ENCODE data around the gene ELOVL1.

DNA sequence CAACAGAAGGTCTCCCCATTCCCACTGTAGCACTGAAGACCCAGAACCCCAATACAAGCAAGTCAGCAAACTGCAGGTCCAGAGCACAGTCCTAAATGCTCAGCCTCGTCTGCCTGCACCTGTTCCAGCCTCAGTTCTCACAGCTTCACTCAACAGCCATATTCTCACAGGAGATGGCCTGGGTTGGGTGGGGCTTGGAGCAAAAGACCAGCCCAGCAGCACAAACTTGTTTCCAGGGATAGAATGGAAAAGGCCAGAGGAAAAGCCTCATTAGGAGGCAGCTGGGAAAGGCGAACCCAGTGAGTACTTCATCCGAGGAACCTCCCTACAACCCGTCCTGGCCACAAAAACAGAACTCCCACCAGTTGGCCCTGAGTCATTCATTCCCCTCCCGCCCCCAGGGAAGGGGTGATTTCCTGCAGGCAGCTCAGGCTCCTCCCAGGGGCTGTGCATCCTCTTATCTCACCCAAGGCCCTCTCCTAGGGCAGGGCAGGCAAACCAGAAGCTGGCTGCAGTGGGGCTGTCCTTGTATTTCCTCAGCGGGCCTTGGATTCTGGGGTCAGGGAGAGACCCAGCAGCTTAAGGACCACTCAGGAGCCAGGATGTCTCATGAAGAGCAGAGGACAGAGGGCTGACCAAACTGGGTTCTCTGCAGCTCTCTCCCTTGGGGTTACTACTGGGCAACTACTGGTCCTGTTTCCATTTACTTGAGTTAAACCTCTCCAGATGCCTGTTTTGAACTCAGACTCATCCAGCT, 37.6 kb downstream of the ELOVL1 start:
- TF ChIP-seq EZH2 (IDR thresholded peaks at IDR 0.05; ENCODE audit: low read length) (no peak), CTCF (optimal IDR thresholded peaks at IDR 0.05 in 1 of 3, IDR thresholded peaks at IDR 0.05 in 1 of 3, conservative IDR thresholded peaks at IDR 0.05 in 1 of 3; ENCODE audit: extremely low read depth in 1 of 3, insufficient read depth in 2 of 3, low read length in 3 of 3) (no peak)

Measured in keratinocyte (primary cell).